HFF-Myc (cell line): ENCODE measurements around the gene GHRHR.

Source experiments
- DNase-seq: peaks from one replicate; pipeline ENCODE4 v3.0.0-alpha.2; 2011; ENCODE audit warnings: low read depth; ENCODE audit errors: extremely low read depth
- H3K4me3 ChIP-seq: replicated peaks from 2 replicates; pipeline ENCODE4 v1.5.1; 2011; ENCODE audit warnings: low read depth, mild to moderate bottlenecking, control low read depth, low read length
- CTCF ChIP-seq: IDR thresholded peaks from 2 replicates; pipeline ENCODE4 v1.5.1; 2012; ENCODE audit warnings: mild to moderate bottlenecking, low read depth, low read length, control low read depth; ENCODE audit errors: missing control alignments

GHRHR gene

GRCh38 chr7:31004393-31004792 is 40.6 kb downstream of the GHRHR start:
- no peak overlapping the region for H3K4me3 ChIP-seq
- DNase-seq: no peak
- TF ChIP-seq CTCF: no peak

- DNase-seq: no peak
- H3K4me3 ChIP-seq: no peak overlapping the region
- no peak for TF ChIP-seq CTCF
Measured at GRCh38 chr7:31006857-31007256, 43.1 kb downstream of the GHRHR start.

GRCh38 chr7:31007634-31008033 is 43.9 kb downstream of the GHRHR start:
- H3K4me3 ChIP-seq: no peak overlapping the region
- no peak for TF ChIP-seq CTCF
- DNase-seq: no peak

- no peak for DNase-seq
- no peak for TF ChIP-seq CTCF
- H3K4me3 ChIP-seq: no peak overlapping the region
Measured at GRCh38 chr7:31014826-31015225, 51.1 kb downstream of the GHRHR start.

GRCh38 chr7:31017032-31017675 is 53.4 kb downstream of the GHRHR start:
- no peak for DNase-seq
- H3K4me3 ChIP-seq: no peak overlapping the region
- TF ChIP-seq CTCF: no peak

- H3K4me3 ChIP-seq: no peak overlapping the region
- no peak for DNase-seq
- TF ChIP-seq CTCF: no peak
Measured at GRCh38 chr7:31017721-31018120, 54.0 kb downstream of the GHRHR start.

- TF ChIP-seq CTCF: no peak
- DNase-seq: no peak
- H3K4me3 ChIP-seq: no peak overlapping the region
Measured at GRCh38 chr7:31019509-31019908, 55.8 kb downstream of the GHRHR start.
